ENCODE measurements around the gene ASRGL1. TPM values are rescaled to one million over a fixed set of nuclear protein-coding genes. Genes with fewer than 3 reads are reported as not detected.

The ASRGL1 gene
- total RNA-seq, 1 experiment from 2014 or later: 31.1 TPM

GRCh38 chr11:62395885-62396551 lies 58.8 kb downstream of the ASRGL1 start:
- Histone ChIP-seq H2AFZ (ENCODE audit: low read length) (no peak overlapping the region), H3K79me2 (ENCODE audit: insufficient read depth, low read length) (no peaks in the 10 kb centered on the region), H2AK5ac (ENCODE audit: insufficient read length, low read length) (no peak overlapping the region), H3K9me3 (ENCODE audit: control insufficient read depth, low read depth, low read length) (no peaks in the 10 kb centered on the region), H4K8ac (replicated peaks; ENCODE audit: insufficient read length, low read depth, low read length) (no peak overlapping the region), H4K20me1 (ENCODE audit: control insufficient read depth, insufficient read depth, insufficient read length) (no peaks in the 10 kb centered on the region), H3K23me2 (ENCODE audit: insufficient read length, low read depth, low read length, poor library complexity, severe bottlenecking) (peaks cover 6% of the 10 kb centered on the region), H3K9ac (ENCODE audit: extremely low read depth, insufficient read length, low read length) (no peak overlapping the region), H3K27ac (ENCODE audit: insufficient read length, low read depth, low read length) (no peak overlapping the region), H3K4me1 (ENCODE audit: insufficient read depth, low read length) (peaks cover 4% of the 10 kb centered on the region; the same call in 1 of the 2 replicates), H3K4ac (ENCODE audit: low read depth, low read length) (no peak overlapping the region), H3K27me3 (ENCODE audit: insufficient read depth, low read length) (no peaks in the 10 kb centered on the region), H4K91ac (ENCODE audit: insufficient read length, low read depth, low read length) (no peak overlapping the region), H2BK120ac (ENCODE audit: low read depth, low read length, poor library complexity, severe bottlenecking) (no peak overlapping the region), H2BK15ac (ENCODE audit: low read depth, low read length) (no peak overlapping the region), H2BK12ac (ENCODE audit: insufficient read length, low read depth, low read length) (no peak overlapping the region), H2BK5ac (ENCODE audit: insufficient read length, low read length) (no peak overlapping the region), H3T11ph (ENCODE audit: low read length) (no peak overlapping the region), H4K5ac (ENCODE audit: insufficient read length, low read depth, low read length) (no peak overlapping the region), H3K18ac (ENCODE audit: insufficient read length, low read depth, low read length) (no peak overlapping the region), H3K79me1 (ENCODE audit: insufficient read depth, low read depth, low read length, poor library complexity, severe bottlenecking) (no peaks in the 10 kb centered on the region), H3K4me2 (ENCODE audit: insufficient read depth, insufficient read length, low read length) (no peak overlapping the region), H3K23ac (ENCODE audit: insufficient read length, low read depth, low read length) (no peak overlapping the region), H3K56ac (ENCODE audit: insufficient read length, low read depth, low read length) (no peak overlapping the region), H3K14ac (ENCODE audit: insufficient read depth, low read length) (no peak overlapping the region), H2BK20ac (ENCODE audit: low read depth, low read length, poor library complexity, severe bottlenecking) (no peak overlapping the region)
- no peaks in the 10 kb centered on the region for H3K36me3 Mint-ChIP-seq (ENCODE audit: insufficient read depth in 1 of 3, low read depth in 3 of 3)
- peaks cover 9 to 38% of the 10 kb centered on the region in 2 experiments for H3K4me1 Mint-ChIP-seq
- DNase-seq: no peak
- peak overlapping the region in 2 of 3 experiments; percentile 32 to 89; a peak in 1 of 7 replicates for H3K27ac Mint-ChIP-seq
- no peaks in the 10 kb centered on the region for H3K27me3 Mint-ChIP-seq (ENCODE audit: low read depth)
- no peaks in the 10 kb centered on the region for H3K9me3 Mint-ChIP-seq
- TF ChIP-seq CTCF (conservative IDR thresholded peaks at IDR 0.05): no peak
- no peak overlapping the region for H3K4me3 Mint-ChIP-seq
- no CpG with 5 or more reads among the region's 10 CpGs for WGBS (ENCODE audit: extremely low coverage, insufficient read length, low lambda C conversion rate)
